Measurements from ENCODE around the gene PITPNC1.
"Not testable (repeated sequence)": the region's sequence is repeated elsewhere in the genome, so short reads cannot be mapped to it uniquely, and the experiment has no call there.

PITPNC1 gene

DNA sequence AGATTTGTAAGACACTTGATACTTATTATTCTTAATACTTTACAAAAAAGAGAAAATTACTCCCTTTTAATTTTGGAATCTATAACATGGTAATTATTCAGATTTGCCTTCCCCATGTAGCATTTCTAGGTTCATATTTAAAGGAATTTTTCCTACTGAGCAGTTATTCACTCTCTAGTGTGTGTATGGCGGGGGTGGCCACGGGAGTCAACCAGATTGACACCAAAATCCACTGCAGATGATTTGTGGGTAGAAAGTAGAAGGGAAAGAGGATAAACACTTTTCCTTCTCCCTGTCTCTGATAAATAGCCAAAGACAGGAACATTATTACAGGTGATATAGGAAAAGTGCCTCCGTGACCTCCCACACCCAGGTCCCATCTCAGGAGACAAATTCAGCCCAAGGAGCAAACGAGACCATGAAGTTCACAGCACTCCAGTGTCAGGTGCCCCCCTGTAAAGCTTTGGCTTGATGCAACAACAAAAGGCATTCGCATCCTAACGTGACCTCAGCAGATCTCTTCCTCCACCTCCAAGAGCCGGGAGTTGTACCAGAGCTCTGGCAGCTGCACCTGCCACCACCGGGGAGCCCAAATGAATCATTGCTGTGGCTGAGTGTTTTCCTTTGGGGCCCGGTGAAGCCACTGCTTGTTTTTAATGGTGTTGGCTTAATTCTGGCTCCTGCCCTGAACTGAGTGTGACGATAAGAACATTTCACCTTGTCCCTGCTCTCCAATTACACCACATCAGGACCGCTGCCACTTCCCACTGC is 248.0 kb downstream of the PITPNC1 start:
- no peak for DNase-seq (ENCODE audit: low read depth)

GRCh38 chr17:67625971-67626370 is 248.9 kb downstream of the PITPNC1 start:
- no peak for DNase-seq (ENCODE audit: low read depth)

- DNase-seq (ENCODE audit: low read depth): no peak
Observed at GRCh38 chr17:67628580-67629013, 251.5 kb downstream of the PITPNC1 start.

DNA sequence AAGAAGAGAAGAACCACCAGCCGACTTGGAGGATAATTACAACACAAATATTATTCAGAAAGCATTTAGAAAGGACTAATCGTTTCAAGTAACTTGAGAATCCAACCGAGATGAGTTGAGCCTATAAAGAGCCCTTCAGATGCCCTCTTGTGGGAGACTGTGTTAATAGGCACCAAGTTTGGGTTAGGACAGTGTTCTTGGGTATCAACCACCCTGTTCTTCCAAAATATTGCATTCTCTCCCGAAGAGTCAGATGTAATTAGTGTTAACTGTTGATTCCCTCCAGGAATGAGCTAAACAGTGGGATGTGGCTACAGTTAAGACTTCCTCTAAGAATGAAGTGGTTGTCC is 252.9 kb downstream of the PITPNC1 start:
- no peak for DNase-seq (ENCODE audit: low read depth)

- DNase-seq (ENCODE audit: low read depth): not testable (repeated sequence)
Observed at GRCh38 chr17:67630836-67631235, 253.8 kb downstream of the PITPNC1 start.

DNA sequence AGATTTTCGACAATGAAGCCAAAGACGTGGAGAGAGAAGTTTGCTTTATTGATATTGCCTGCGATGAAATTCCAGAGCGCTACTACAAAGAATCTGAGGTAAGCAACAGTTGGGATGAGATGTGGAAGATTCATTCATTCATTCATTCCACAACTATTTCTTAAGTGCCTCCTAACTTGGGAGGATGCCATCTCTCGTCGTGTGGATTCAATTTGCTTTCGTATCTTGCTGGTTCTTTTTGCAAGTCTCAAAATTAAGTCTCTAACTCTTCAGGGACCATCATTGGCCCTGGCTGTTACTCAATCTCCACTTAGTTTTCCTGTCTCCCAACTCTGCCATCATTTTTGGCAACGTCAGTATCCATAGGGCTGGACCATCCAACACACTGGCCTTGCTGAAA is 255.1 kb downstream of the PITPNC1 start:
- no peak for DNase-seq (ENCODE audit: low read depth)

DNA sequence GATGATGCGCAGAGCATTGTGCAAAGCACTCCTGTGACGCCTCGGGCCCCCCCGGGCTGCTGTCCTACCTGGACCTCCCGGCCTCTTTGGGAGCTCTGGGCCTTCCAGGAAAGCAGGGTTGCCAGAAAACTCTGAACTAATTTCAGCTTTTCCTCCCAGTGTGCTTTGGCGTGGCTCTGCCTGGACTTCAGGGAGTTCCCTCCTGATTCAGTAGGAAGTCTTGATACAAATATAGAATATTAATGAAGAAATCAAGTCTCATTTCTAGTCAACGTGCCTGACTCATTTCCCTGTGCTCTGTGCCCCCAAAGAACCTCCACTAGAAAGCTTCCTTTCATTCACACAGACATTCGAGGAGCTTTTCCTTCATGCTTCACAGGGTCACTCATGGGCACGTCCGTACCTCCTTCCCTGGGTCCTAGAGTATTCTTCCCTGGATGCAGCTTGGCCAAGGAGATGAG is 256.7 kb downstream of the PITPNC1 start:
- DNase-seq (ENCODE audit: low read depth): no peak

DNA sequence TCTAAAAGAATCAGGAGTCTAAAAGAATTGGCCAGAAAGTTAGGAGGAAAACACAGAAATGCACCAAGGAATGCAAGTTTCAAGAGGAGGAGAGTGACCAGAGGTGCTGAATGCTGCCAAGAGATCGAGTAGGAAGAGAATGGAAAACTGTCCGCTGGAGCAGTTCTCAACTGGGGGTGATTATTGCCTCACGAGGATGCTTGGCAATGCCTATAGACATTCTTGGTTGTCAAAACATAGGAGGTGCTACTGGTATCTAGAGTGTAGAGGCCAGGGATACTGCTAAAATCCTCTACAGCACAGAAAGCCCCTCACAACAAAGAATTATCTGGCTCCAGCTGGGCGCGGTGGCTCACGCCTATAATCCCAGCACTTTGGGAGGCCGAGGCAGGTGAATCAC is 258.6 kb downstream of the PITPNC1 start:
- no peak for DNase-seq (ENCODE audit: low read depth)

DNA sequence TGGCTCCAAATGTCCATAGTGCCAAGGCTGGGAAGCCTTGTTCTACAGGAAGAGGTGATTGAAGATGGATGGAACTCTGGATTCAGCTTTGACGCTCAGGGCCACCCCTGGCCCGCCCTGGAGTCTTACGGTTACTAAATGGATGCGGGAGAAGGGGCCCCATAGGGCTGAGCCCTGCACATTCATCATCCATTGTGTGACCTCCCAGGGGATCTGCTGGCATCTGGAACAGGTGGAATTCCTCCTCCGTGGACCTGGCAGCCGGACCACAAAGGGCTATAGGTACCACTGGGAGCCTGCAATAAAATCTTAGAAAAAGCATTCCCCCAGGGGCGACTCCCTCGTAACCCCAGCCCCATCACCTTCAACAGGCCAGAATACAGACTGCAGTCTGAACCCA is 259.2 kb downstream of the PITPNC1 start:
- no peak for DNase-seq (ENCODE audit: low read depth)

DNA sequence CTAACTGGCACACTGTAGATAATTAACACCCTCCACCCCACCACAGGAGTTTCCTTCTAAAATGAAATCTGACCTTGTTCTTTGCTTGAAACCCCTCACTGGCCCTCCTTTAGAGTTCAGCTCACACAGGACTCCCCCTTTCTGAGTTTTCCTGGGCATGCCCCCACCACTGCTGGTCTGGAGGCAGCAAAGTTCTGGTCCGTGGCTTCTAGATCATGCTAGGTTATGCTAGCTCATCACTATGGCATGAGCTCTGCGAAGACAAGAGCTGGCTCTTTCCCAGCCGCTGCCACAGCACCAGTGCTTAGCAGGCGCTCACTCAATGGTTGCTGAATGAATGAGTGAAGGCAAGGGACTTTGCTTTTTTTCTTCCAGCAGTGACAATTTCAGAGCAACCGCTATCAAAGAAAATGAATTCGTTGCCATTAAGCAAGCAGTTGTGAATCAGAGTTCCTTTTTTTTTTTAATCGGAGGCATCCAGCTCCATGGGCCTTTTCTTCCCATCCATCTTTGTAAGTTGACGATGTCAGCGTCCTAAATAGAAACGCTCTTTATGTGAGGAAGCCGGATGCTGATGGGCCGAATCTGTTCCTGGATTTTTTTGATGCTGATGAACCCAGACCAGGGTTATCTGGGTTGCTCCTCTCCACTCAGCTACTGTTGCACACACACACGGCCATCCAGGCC is 259.9 kb downstream of the PITPNC1 start:
- no peak for DNase-seq (ENCODE audit: low read depth)

DNA sequence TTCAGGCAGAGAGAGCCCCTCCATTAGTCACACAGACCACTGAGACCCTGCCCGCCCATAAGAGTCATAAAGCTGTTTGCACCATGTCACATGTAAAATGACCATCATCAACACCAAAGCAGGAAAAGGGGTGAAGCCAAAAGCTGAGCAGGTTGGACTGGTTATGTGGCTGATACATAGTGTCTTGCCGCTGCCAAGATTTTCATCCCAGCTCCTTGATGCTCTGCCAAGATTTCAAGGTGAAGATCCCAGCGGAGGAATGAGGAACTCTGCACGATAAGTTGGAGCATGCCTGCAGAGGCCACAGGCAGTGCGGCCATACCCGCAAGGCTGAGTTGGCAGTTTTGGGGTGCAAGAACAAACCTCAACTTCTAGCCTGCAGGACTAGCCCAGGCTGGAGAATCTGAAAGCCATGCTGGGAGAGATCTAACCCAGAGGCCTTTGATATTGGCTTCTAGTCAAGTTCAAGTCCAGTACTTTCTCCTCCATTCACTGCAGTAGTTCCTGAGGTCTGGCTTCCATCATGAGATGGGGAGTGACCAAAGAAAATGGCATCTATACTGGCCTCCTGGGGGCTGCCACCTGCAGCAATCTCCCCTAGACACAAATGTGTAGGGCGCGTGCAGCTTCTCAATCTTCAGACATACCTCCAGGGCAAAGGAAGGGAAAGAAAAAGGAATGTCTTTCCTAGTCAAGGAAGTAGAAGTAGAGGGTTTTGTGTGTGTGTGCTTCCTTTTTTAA is 261.0 kb downstream of the PITPNC1 start:
- DNase-seq (ENCODE audit: low read depth): no peak

DNA sequence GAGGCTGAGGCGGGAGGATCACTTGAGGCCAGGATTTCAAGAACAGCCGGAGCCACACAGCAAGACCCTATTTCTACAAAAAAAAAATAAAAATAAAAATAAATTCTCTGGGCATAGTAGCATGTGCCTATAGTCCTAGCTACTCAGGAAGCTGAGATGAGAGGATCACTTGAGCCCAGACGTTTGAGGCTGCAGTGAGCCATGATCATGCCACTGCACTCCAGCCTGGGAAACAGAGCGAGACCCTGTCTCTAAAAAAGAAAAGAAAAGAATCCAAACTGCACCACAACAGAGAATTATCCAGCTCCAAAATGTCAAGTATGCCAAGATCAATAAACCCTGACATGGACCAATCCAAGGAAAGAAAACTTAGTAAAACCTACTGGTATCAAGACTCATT is 261.8 kb downstream of the PITPNC1 start:
- DNase-seq (ENCODE audit: low read depth): no peak

DNA sequence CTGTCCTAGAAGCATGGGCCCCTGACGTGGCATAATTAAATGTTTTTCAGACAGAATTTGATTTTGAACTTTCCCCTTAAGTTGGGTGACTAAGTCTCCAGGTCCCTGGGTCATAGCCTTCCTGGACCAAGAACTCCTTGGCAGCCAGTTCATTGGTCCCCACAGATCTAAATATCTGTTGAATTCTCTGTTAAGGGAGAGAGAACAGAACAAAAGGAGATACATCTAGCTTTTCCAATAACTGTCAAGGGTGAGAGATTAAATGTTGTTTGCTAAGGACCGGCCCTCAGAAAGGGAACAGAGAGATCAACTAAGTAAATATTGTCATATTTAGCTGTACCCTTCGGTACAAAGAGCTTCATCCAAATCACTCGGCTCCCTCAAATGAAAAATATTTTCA is 262.5 kb downstream of the PITPNC1 start:
- no peak for DNase-seq (ENCODE audit: low read depth)

GRCh38 chr17:67639979-67640378 is 262.9 kb downstream of the PITPNC1 start:
- no peak for DNase-seq (ENCODE audit: low read depth)

DNA sequence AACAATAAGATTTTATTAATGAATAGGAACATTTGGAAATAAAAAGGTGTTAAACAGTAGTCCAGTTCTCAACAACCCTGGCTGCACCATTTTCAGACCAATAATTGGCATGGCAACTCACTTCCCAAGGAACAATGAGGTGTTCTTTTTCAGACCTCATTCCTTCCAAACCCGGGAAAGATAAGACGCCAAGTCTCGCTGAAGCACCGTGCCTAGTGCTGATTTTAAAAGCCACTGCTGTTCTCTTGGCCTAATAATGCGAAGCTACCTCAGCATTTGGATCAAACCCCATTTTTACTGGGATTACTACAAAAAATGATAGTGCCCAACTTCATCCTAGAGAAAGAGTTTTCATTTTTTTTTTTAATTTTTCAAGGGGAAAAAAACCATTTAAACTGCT is 265.4 kb downstream of the PITPNC1 start:
- DNase-seq (ENCODE audit: low read depth): no peak

- DNase-seq (ENCODE audit: low read depth): no peak
Observed at GRCh38 chr17:67644061-67644460, 267.0 kb downstream of the PITPNC1 start.

DNA sequence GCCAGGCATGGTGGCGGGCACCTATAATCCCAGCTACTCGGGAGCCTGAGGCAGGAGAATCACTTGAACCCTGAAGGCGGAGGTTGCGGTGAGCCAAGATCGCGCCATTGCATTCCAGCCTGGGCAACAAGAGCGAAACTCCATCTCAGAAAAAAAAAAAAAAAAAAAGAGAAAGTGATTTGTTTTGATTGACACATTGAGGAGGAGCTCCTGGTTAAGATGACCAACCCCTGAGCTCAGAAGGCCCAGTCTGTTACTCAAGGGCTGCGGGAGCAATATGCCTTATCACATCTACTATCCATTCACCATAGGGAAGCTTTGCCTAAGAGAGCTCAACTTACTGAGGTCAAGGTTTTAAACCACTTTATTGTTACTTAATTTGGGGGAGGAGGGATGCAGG is 268.1 kb downstream of the PITPNC1 start:
- not testable (repeated sequence) for DNase-seq (ENCODE audit: low read depth)

DNA sequence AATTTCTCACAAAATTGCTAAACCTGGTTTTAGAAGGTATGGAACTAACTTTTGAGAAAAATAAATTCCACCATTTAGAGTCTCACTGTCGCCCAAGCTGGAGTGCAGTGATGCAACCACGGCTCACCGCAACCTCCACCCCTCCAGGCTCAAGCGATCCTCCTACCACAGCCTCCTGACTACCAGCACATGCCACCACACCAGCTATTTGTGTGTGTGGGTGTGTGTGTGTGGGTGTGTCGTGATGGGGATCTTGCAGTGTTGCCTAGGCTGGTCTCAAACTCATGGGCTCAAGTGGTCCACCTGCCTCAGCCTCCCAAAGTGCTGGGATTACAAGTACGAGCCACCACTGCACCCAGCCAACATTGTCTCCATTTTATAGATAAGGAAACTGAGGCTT is 269.4 kb downstream of the PITPNC1 start:
- no peak for DNase-seq (ENCODE audit: low read depth)

DNA sequence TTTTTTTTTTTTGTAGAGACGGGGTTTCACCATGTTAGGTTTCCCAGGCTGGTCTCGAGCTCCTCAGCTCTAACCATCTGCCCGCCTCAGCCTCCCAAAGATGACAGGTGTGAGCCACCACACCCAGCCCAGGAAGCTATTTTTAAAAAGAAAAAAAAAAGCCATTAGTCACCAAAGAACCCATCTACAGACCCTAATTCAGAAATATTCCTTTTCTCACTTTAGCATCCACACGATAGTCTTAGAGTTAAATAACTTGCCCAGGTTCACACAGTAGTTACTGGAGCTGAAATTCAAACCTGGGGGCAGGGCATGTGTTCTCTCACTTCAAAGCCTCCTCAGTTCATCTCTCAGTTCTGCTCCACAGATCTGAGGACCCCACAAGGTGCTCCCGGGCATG is 270.4 kb downstream of the PITPNC1 start:
- no peak for DNase-seq (ENCODE audit: low read depth)

DNA sequence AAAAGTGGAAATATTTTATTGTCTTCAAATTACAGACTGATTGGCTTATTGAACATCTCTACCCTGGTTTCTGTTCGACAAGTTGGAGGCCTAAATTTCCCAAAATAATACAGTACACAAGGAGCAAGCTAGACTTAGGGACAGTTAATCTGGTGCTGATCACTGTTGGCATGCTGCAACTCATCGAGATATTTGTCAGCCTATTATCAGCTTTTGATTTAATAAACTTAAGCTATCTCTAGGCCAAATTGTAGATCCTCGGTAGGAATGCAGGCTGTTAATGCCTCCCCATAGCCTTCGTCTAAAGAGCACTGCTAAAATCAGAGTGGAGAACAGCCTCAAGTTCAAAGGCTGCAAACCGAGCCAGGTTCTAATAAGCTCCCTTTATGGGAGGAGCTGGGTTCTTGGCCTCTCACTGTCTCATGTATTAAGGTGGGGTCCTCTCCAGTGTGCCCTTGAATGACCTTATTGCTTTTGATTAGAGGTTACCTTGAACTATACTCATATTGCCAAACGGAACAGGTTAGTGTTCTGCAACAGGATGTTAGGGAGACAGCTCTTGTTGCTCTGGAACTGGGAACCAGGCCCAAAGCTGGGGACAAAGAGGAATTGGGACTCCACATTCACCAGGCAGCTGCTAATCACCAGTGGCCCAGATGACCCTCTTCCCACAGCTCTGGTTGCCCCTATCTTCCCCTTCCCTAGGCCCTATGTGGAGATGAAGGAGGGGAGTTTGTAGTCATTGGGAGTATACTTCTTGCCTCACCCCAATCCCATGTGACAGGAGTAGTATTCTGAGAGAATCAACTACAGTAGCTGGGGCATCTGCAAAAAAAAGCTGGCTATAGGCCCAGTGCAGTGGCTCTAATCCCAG is 271.2 kb downstream of the PITPNC1 start:
- no peak for DNase-seq (ENCODE audit: low read depth)

- DNase-seq (ENCODE audit: low read depth): not testable (repeated sequence)
Observed at GRCh38 chr17:67648906-67649295, 271.8 kb downstream of the PITPNC1 start.

DNA sequence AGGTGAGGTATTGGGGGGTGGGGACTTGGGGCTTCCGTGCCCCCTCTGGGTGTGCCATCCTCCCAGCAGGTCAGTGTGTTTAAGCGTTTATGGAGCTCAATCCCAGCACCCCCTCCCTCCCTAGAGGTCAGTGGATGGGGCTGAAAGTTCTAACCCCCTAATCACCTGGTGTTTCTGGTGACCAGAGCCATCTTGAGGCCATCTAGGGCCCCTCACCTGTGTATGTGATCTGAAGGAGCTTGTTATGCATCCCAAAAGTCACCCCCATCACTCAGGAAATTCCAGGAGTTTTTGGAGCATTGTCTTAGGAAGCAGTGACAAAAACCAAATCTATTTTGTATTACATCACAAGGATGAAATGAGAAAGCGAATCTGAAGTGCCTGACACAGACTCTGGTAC is 272.8 kb downstream of the PITPNC1 start:
- no peak for DNase-seq (ENCODE audit: low read depth)

Data from activated T-helper 1 cell treated with Interleukin-2 at 50 U/mL for 16 hours (primary cell).